ENCODE measurements around the gene MCM8. TPM values are rescaled to one million over a fixed set of nuclear protein-coding genes. Genes with fewer than 3 reads are reported as not detected.

MCM8 gene
- total and polyA plus RNA-seq, 4 donors = 0.49 to 11.0 (median 1.5) TPM

GRCh38 chr20:5979801-5980200 is 29.3 kb downstream of the MCM8 start:
- DNase-seq (ENCODE audit: low spot score) = no peak
- H3K4me3 ChIP-seq (ENCODE audit: low read depth in 1 of 3, low read length in 3 of 3) = no peak overlapping the region
- H3K9ac ChIP-seq (ENCODE audit: low read depth in 1 of 2, low read length in 2 of 2) = no peak overlapping the region
- H3K4me1 ChIP-seq (ENCODE audit: control insufficient read depth in 4 of 4, insufficient read depth in 4 of 4, low read length in 3 of 4) = peaks cover 3 to 17% (median 11%) of the 10 kb centered on the region in 4 donors
- no peaks in the 10 kb centered on the region for H3K27me3 ChIP-seq (ENCODE audit: control insufficient read depth in 4 of 4, insufficient read depth in 4 of 4, low read length in 3 of 4)
- no peaks in the 10 kb centered on the region for H3K9me3 ChIP-seq (ENCODE audit: control insufficient read depth in 4 of 4, low read length in 3 of 4)
- 80% methylated on average over 4 of the region's 4 CpGs for WGBS
- peaks cover 0 to 2% (median 2%) of the 10 kb centered on the region in 4 donors for H3K36me3 ChIP-seq (ENCODE audit: control insufficient read depth in 4 of 4, insufficient read depth in 3 of 4, low read depth in 1 of 4, low read length in 3 of 4)
- H3K27ac ChIP-seq (ENCODE audit: low read depth in 1 of 2, low read length in 2 of 2) = no peak overlapping the region
- TF ChIP-seq RXRA (IDR thresholded peaks at IDR 0.05) = no peak
- no peak for TF ChIP-seq NR2F2 (IDR thresholded peaks at IDR 0.05)
- no peak for TF ChIP-seq TAF1 (conservative IDR thresholded peaks at IDR 0.05)
- no peak for TF ChIP-seq MAX (IDR thresholded peaks at IDR 0.05)
- no peak for TF ChIP-seq REST (IDR thresholded peaks at IDR 0.05)
- TF ChIP-seq YY1 (IDR thresholded peaks at IDR 0.05) = no peak
- TF ChIP-seq JUND (IDR thresholded peaks at IDR 0.05) = no peak
- no peak for TF ChIP-seq SP1 (IDR thresholded peaks at IDR 0.05)
- no peak for TF ChIP-seq FOXA2 (IDR thresholded peaks at IDR 0.05)
- TF ChIP-seq HNF4G (IDR thresholded peaks at IDR 0.05) = no peak
- no peak for TF ChIP-seq CTCF (IDR thresholded peaks at IDR 0.05; ENCODE audit: low read depth, low read length, missing input control)
- TF ChIP-seq ATF3 (IDR thresholded peaks at IDR 0.05) = no peak

GRCh38 chr20:5980720-5981538 is 30.5 kb downstream of the MCM8 start:
- H3K9ac ChIP-seq (ENCODE audit: low read depth in 1 of 2, low read length in 2 of 2) = no peak overlapping the region
- H3K27ac ChIP-seq (ENCODE audit: low read depth in 1 of 2, low read length in 2 of 2) = no peak overlapping the region
- H3K4me1 ChIP-seq (ENCODE audit: control insufficient read depth in 4 of 4, insufficient read depth in 4 of 4, low read length in 3 of 4) = peaks cover 3 to 17% (median 11%) of the 10 kb centered on the region in 4 donors
- WGBS = 58% methylated on average over 5 of the region's 5 CpGs
- H3K9me3 ChIP-seq (ENCODE audit: control insufficient read depth in 4 of 4, low read length in 3 of 4) = no peaks in the 10 kb centered on the region
- no peaks in the 10 kb centered on the region for H3K27me3 ChIP-seq (ENCODE audit: control insufficient read depth in 4 of 4, insufficient read depth in 4 of 4, low read length in 3 of 4)
- TF ChIP-seq EGR1 (IDR thresholded peaks at IDR 0.05; ENCODE audit: low read depth in 2 of 2) = no peak
- TF ChIP-seq YY1 (IDR thresholded peaks at IDR 0.05) = no peak
- peak; percentile 69 to 87 for TF ChIP-seq HNF4A (conservative IDR thresholded peaks at IDR 0.05)
- TF ChIP-seq SP1 (IDR thresholded peaks at IDR 0.05) = peak; percentile 61
- TF ChIP-seq RXRA (IDR thresholded peaks at IDR 0.05) = peak; percentile 58 to 68
- peaks cover 0 to 2% (median 2%) of the 10 kb centered on the region in 4 donors for H3K36me3 ChIP-seq (ENCODE audit: control insufficient read depth in 4 of 4, insufficient read depth in 3 of 4, low read depth in 1 of 4, low read length in 3 of 4)
- H3K4me3 ChIP-seq (ENCODE audit: low read depth in 1 of 3, low read length in 3 of 3) = no peak overlapping the region
- DNase-seq (ENCODE audit: low spot score) = no peak

Measured in liver (tissue), 9 donors.